ENCODE measurements around the gene LRRC75A.
"Not testable (repeated sequence)": the region's sequence is repeated elsewhere in the genome, so short reads cannot be mapped to it uniquely, and the experiment has no call there.

Gene LRRC75A

DNA sequence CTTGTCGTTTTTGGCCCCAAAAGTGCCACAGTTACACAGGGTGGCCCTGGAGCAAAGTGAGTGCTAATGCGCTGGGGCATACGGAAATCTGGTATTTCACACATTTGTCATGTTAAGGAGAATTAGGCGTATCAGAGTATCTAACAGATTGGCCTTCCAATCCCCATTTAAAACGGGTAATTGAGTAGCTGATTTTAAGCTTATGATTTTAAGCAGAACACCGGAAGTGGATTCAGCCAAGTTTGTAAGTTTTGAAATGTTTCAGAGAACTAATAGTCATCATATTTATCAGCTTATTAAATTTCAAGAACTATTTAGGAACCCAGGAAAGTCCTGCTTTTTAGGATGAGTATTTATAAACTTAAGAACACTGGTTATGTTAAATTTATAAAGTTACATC lies 19.5 kb downstream of the LRRC75A start:
- DNase-seq (no peak), ATAC-seq (no peak)

- ATAC-seq = no peak
- DNase-seq = no peak
These were observed 20.7 kb downstream of the LRRC75A start for GRCh38 chr17:16471295-16471694.

DNA sequence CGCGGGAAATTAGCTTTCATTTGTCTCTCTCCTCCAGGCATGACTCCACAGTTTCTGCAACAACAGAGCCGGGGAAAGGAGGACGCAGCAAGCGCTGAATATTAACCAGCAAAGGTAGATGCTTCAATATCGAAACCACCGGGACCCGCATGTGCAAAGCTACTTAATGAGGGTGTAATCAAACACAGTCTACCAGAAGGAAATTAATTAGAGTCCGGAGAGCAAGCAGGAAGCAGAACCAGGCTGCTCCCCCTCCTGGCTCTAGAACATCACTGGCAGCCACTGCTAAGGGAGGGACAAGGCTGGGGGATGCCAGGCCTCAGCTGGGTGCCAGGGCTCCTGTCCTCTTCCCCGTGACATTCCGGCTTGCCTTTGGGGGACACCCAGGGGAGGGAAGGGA lies 21.7 kb downstream of the LRRC75A start:
- no peak for DNase-seq
- no peak for ATAC-seq

DNA sequence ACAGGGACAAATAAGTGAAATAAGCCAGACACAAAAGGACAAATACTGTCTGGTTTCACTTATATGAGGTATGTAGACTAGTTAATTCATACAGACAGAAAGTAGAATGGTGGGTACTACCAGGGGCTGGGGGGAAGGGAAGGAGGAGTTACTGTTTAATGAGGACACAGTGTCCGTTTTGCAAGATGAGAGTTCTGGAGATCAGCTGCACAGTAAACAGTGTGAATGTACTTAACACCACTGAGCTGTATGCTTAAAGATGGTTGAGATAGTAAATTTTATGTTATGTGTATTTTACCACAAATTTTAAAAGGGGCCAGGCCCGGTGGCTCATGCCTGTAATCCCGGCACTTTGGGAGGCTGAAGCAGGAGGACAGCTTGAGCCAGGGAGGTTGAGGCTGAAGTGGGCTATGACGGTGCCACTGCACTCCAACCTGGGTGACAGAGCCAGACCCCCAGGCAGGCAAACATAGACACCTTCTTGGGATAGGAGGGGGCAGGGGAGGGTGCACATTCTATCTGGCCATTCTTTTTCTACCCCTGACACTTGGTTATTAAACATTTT lies 23.5 kb downstream of the LRRC75A start:
- DNase-seq (no peak), ATAC-seq (no peak)

- no peak for DNase-seq
- ATAC-seq = no peak
These were observed 24.1 kb downstream of the LRRC75A start for GRCh38 chr17:16467886-16468285.

GRCh38 chr17:16467044-16467443 lies 24.9 kb downstream of the LRRC75A start:
- DNase-seq (no peak), ATAC-seq (no peak)

- DNase-seq = no peak
- ATAC-seq = no peak
These were observed 25.6 kb downstream of the LRRC75A start for GRCh38 chr17:16466407-16466806.

DNA sequence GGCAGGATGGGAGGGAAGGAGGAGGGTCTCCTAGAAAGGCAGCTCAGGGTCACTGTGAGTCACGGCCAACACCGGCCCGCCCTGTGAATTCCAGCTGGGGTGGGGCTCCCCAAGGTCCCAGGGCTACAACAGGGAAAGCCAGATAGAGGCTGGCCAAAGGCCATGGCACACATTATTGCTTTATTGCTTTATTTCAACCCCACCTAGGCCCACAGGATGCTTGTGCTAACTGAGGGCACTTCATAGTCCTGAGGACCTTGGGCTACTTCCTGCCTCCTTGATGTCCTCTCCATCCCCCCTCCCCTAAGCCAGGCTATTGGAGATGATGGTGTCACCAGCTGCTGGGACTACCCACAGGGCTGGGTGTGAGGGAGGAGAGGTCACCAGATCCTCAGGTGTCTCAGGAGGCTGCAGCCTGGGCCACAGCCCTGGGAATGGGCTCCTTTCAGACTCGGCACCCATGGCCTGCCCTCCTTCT lies 26.1 kb downstream of the LRRC75A start:
- no peak for ATAC-seq

DNA sequence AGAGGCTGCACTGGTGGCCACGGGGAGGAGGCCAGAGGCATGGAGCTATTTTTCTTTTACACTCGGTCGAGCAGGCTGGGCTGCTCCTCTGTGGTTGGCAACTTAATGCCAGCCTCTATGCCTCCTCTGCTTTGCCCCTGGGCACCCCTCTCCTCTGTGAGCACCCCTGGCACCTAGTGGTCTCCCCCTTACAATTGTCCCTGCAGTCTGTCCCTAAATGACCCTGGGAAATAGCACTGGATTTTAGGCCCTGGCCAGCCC lies 27.0 kb downstream of the LRRC75A start:
- ATAC-seq (no peak), DNase-seq (no peak)

More for the DNA sequence above, 26.1 kb downstream of the LRRC75A start:
- DNase-seq = no peak

- ATAC-seq (peak; percentile 7), DNase-seq (no peak)
These were observed 27.5 kb downstream of the LRRC75A start for GRCh38 chr17:16464303-16465051.

DNA sequence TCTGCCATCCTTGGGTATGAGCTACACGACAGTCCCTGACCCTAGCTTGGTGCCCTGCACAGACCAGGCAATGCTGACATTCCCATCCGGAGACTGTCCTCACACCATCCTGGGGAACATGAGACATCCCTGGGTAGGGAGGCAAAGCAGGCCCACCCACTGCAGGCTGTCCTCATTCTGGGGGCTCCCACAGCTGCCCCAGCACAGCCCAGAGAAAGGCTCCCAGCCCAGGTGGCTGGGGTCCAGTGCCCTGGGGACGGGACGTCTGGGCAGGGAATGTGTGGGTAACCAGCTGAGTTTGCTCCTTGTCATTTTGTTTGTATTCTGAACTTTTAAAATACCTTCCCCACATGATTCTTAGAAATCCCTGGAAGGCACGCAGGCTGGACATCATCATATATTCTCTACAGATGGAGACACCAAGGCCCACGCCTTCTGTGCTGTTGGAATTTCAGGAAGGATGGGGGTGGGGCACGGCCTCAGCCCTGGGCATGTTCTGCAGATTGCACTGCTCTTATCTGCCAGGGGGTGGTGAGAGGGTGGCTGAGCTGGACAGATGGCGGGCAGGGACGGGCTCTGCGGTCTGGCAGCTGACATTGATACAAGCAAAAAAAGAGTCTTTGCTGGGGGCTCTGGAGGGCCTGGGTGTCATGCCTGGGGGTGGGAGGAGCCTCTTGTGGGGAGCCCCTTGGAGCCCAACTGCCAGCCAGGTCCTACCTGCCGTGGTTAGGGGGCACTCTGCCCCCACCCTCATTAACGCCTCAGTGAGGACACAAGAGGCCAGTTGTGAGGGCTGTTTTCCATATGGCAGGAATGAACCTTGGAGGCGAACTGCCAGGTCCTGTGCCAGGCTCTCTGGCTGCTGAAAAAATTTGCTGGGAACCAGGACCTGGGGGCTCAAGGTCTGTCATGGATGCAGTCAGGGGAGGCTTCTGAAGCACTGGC lies 28.4 kb downstream of the LRRC75A start:
- ATAC-seq = no peak
- DNase-seq = no peak

GRCh38 chr17:16462070-16462864 lies 29.7 kb downstream of the LRRC75A start:
- ATAC-seq = no peak
- DNase-seq = no peak

- ATAC-seq (no peak), DNase-seq (no peak)
These were observed 30.5 kb downstream of the LRRC75A start for GRCh38 chr17:16461606-16461866.

GRCh38 chr17:16460796-16461605 lies 31.0 kb downstream of the LRRC75A start:
- DNase-seq (no peak), ATAC-seq (no peak)

GRCh38 chr17:16459855-16460550 lies 32.0 kb downstream of the LRRC75A start:
- no peak for ATAC-seq
- DNase-seq = no peak

GRCh38 chr17:16459271-16459670 lies 32.7 kb downstream of the LRRC75A start:
- DNase-seq = no peak

GRCh38 chr17:16456742-16457316 lies 35.2 kb downstream of the LRRC75A start:
- ATAC-seq (no peak), DNase-seq (no peak)

More at GRCh38 chr17:16459271-16459670, 32.7 kb downstream of the LRRC75A start:
- ATAC-seq = no peak

GRCh38 chr17:16455997-16456741 lies 35.8 kb downstream of the LRRC75A start:
- ATAC-seq (no peak), DNase-seq (no peak)

- no peak for DNase-seq
- no peak for ATAC-seq
These were observed 38.5 kb downstream of the LRRC75A start for GRCh38 chr17:16453493-16453851.

DNA sequence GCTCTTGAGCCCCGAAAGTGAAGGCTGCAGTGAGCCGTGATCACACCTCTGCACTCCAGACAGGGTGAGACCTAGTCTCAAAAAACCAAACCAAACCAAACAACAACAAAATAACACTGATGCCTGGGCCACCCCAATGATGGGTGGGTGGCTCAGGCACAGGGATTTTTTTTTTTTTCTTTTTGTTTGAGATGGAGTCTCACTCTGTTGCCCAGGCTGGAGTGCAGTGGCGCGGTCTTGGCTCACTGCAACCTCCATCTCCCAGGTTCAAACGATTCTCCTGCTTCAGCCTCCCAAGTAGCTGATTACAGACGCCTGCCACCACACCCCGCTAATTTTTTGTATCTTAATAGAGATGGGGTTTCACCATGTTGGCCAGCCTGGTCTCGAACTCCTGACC lies 39.7 kb downstream of the LRRC75A start:
- not testable (repeated sequence) for ATAC-seq, DNase-seq

Data from stimulated activated naive CD8-positive, alpha-beta T cell treated with anti-CD3 and anti-CD28 coated beads, Interleukin-15, Interleukin-2, amounts not matched to agents 100 U/mL and 50 U/mL, for 24 hours (primary cell).